Subcutaneous abdominal adipose tissue (tissue), 5 donors: Measurements from ENCODE around the gene LRMDA.

ENCODE experiments used
- H3K27ac ChIP-seq: one replicate; pipeline ENCODE4 v1.7.0; 2013; ENCODE audit warnings: low read depth, mild to moderate bottlenecking, inconsistent platforms, low read length, moderate library complexity
- H3K27me3 ChIP-seq, 5 donors: one replicate each; pipeline ENCODE4 v1.7.0; 2013; ENCODE audit warnings: low read length in 5 of 5, inconsistent platforms in 1 of 5; ENCODE audit not compliant: control insufficient read depth in 5 of 5, insufficient read depth in 4 of 5
- H3K36me3 ChIP-seq, 5 donors: one replicate each; pipeline ENCODE4 v1.7.0; 2013; ENCODE audit warnings: low read length in 5 of 5; ENCODE audit not compliant: control insufficient read depth in 5 of 5, insufficient read depth in 5 of 5
- H3K4me1 ChIP-seq, 5 donors: one replicate each; pipeline ENCODE4 v1.7.0; 2013; ENCODE audit warnings: low read length in 5 of 5, mild to moderate bottlenecking in 3 of 5, moderate library complexity in 1 of 5; ENCODE audit not compliant: control insufficient read depth in 5 of 5, insufficient read depth in 5 of 5
- H3K4me3 ChIP-seq, 5 donors: one replicate each; pipeline ENCODE4 v1.7.0; 2013; ENCODE audit warnings: low read length in 5 of 5, low read depth in 1 of 5
- H3K9ac ChIP-seq, 5 donors: one replicate each; pipeline ENCODE4 v1.7.0; 2013; ENCODE audit warnings: low read length in 5 of 5, mild to moderate bottlenecking in 4 of 5, moderate library complexity in 3 of 5
- H3K9me3 ChIP-seq, 5 donors: one replicate each; pipeline ENCODE4 v1.7.0; 2013; ENCODE audit warnings: low read length in 5 of 5; ENCODE audit not compliant: control insufficient read depth in 5 of 5
- donor health status: healthy.
- donor health status: healthy.
- donor health status: healthy.
- donor health status: healthy.
- donor health status: healthy.

LRMDA gene

DNA sequence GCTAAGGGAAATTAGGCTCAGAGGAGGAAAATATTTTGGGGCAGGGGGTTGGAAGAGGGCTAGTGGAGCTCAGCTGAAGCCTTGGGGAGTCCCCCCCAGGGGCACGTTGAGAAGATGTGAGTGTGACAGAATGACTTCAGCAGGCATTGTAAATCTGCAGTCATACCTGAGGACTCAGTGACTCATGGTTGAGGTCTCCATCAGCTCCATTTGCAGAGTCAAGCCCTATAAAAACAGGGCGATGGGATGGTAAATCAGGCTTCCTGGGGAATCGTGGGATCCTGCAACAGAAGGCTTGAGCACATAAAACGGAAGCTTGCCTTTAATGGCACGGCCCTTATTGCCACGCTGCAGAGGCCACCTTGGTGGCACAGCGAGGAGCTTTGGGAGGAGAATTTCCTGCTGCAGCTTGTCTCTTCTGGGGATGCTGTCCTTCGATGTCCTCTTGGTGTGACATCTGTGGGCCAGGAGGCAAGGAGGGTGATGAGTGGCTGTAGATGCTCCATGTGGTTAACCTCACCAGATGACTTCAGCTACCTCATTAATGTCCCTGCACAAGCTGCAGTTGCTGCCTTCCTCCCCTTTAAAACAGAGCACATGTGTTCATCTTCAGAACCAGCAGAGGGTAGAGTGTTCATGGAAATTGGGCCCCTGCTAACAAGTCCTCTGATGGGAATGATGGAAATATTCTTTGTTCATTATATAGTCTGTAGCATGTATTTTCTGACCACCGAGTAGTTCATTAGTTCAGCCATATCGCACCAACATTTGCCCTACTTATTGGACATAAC is 285.9 kb downstream of the LRMDA start:
- no peaks in the 10 kb centered on the region for H3K27me3 ChIP-seq
- H3K27ac ChIP-seq: no peak overlapping the region
- peaks cover 0 to 7% (median under 1%) of the 10 kb centered on the region in 5 donors for H3K4me1 ChIP-seq
- no peak overlapping the region for H3K9ac ChIP-seq
- no peaks in the 10 kb centered on the region for H3K36me3 ChIP-seq
- H3K9me3 ChIP-seq: no peaks in the 10 kb centered on the region
- H3K4me3 ChIP-seq: no peak overlapping the region

- Histone ChIP-seq H3K9me3 (no peaks in the 10 kb centered on the region), H3K27me3 (no peaks in the 10 kb centered on the region), H3K4me1 (peaks cover 0 to 12% (median 7%) of the 10 kb centered on the region in 5 donors), H3K4me3 (no peak overlapping the region), H3K36me3 (no peaks in the 10 kb centered on the region), H3K9ac (no peak overlapping the region), H3K27ac (no peak overlapping the region)
Measured at GRCh38 chr10:75718991-75719390, 287.6 kb downstream of the LRMDA start.

DNA sequence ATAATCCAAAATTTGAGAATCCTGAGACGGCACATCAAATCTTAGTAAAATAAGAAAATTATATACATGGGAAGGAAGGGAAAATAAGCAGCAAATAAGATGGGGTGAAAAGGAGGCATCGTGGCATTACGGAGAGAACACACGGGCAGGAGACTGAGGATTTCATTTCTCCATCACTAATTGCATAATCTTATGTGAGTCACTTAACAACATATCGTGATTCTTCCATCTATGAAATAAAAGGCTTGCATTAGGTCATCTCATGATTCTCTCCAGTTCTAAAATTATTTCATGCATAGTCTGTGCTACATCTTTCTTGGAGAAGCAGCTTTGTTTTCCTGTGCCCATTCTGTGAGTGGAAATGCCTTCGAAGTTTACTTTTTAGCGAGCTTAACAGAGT is 288.7 kb downstream of the LRMDA start:
- H3K9me3 ChIP-seq: no peaks in the 10 kb centered on the region
- peaks cover 0 to 12% (median 7%) of the 10 kb centered on the region in 5 donors for H3K4me1 ChIP-seq
- no peak overlapping the region for H3K9ac ChIP-seq
- H3K27ac ChIP-seq: no peak overlapping the region
- no peak overlapping the region for H3K4me3 ChIP-seq
- H3K27me3 ChIP-seq: no peaks in the 10 kb centered on the region
- H3K36me3 ChIP-seq: no peaks in the 10 kb centered on the region

DNA sequence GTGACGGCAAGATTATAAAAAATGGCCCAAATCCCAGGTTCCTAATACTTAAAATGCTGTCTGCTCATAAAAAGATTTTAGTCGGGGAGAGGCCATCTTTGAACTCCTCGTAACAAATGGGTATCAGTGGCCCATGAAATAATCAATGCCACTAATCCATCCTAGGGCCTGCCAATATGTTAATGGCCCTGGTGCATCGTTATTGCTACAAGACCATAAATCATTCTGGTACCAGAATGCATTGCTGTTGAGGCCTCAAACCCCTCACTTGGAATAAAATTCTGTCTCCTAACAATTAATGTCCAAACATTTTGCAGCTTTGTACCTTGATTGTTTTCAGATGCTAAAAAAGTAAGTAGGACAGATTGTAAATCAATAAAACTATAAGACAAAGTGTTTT is 290.6 kb downstream of the LRMDA start:
- no peak overlapping the region for H3K4me3 ChIP-seq
- no peak overlapping the region for H3K9ac ChIP-seq
- no peaks in the 10 kb centered on the region for H3K36me3 ChIP-seq
- no peak overlapping the region for H3K27ac ChIP-seq
- H3K27me3 ChIP-seq: no peaks in the 10 kb centered on the region
- H3K9me3 ChIP-seq: no peaks in the 10 kb centered on the region
- peaks cover 0 to 12% (median 7%) of the 10 kb centered on the region in 5 donors for H3K4me1 ChIP-seq

GRCh38 chr10:75722609-75723008 is 291.2 kb downstream of the LRMDA start:
- Histone ChIP-seq H3K4me1 (peaks cover 0 to 12% (median 7%) of the 10 kb centered on the region in 5 donors), H3K9me3 (no peaks in the 10 kb centered on the region), H3K4me3 (no peak overlapping the region), H3K9ac (no peak overlapping the region), H3K36me3 (no peaks in the 10 kb centered on the region), H3K27ac (no peak overlapping the region), H3K27me3 (no peaks in the 10 kb centered on the region)

DNA sequence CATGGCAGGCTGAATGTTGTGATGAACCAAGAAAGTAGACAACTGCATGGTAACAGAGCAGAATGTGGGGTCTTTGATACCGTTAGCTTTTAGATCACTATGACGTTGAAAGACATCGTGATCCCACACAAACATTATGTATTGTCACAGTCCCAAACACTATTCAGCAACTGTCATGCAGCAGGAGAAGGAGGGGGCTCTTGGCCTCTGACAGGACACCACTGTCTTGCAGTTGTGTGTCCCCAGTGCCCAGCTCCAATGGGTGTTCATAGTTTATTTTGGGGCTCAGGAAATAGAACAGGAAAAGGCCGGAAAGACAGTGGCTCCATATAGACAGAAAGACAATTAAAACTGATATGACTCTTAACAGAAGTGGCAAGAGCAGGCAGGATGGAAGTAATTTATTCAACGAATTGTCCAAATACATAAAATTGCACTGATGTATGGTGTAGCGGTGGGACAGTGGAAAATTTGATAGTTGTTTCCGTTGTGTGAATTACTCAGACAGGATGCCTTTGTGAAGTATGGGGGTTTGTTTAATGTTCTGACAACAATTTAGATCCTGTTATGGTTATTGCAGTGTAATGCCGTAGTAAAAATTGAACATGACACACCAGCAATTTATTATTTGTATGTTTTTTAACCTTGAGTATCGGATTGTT is 292.0 kb downstream of the LRMDA start:
- Histone ChIP-seq H3K27me3 (no peaks in the 10 kb centered on the region), H3K9me3 (no peaks in the 10 kb centered on the region), H3K36me3 (no peaks in the 10 kb centered on the region), H3K27ac (no peak overlapping the region), H3K4me1 (peaks cover 0 to 12% (median 7%) of the 10 kb centered on the region in 5 donors), H3K9ac (no peak overlapping the region), H3K4me3 (no peak overlapping the region)

DNA sequence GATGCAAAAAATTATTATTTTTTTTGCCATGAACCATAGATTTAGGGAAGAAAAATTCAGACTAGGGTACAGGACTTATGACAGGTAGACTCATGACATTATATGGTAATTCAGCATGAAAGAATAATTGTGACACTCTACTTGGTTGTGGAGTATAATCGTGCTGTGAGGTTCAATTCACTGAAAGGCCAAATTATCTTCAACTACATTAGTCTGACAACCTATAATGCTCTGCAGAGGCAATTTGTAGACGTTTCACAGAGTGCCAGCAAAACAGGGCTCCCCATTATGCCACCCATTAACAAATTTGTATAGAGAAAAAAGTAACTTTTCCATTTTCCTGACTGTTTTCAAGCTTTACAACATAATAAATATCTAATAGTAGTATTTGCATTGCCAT is 292.6 kb downstream of the LRMDA start:
- H3K4me3 ChIP-seq: no peak overlapping the region
- H3K4me1 ChIP-seq: peaks cover 0 to 10% (median 7%) of the 10 kb centered on the region in 5 donors
- no peaks in the 10 kb centered on the region for H3K27me3 ChIP-seq
- no peaks in the 10 kb centered on the region for H3K36me3 ChIP-seq
- H3K9ac ChIP-seq: no peak overlapping the region
- no peaks in the 10 kb centered on the region for H3K9me3 ChIP-seq
- H3K27ac ChIP-seq: no peak overlapping the region

DNA sequence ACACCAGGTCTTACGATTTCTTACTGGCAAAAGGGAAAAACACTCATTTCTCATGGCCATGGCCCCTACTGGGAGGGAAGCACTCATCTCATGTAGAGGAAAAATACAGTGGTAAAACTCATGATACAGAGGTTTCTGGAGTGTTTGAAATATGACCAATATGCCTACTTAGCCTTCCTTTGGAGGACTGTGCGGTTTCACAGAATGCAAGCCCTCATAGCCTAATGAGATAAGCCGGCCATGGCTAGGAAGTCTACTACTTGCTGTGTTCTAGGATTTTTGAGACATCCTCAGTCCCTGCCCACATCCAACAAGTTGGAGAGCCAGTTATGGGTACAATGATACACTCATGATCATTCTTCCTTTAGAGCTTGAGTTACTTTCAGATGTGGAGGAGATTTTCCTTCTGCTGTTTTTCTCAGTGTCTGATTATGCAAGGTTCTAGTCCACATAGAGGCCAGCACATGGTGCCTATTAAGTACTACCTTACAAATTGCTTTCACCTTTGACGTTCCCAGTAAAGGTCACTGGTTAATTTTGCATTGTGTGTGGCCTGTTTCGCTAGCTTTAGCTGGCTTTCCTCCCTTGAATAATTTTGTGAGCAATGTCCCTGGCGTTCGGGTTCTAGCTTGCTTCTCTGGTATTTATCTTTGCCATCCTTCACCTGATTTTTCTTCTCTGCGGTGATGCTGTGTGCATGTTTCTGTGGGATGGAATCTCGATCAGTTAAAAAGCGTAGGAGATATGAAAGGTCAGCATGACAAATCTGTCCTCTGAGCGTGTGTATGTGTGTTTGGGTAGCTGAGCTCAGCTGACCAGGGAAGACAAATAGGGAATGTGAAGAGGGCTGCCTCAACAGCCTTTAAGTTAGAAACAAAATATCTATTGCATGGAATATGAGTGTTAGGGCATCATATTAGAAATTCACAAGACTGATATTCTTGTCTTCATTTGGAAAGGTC is 295.4 kb downstream of the LRMDA start:
- Histone ChIP-seq H3K36me3 (no peaks in the 10 kb centered on the region), H3K9me3 (no peaks in the 10 kb centered on the region), H3K4me1 (peaks cover 0 to 10% (median 7%) of the 10 kb centered on the region in 5 donors), H3K27me3 (no peaks in the 10 kb centered on the region), H3K4me3 (no peak overlapping the region), H3K27ac (no peak overlapping the region), H3K9ac (no peak overlapping the region)

GRCh38 chr10:75730847-75731246 is 299.4 kb downstream of the LRMDA start:
- H3K9ac ChIP-seq: no peak overlapping the region
- no peak overlapping the region for H3K27ac ChIP-seq
- H3K9me3 ChIP-seq: no peaks in the 10 kb centered on the region
- H3K36me3 ChIP-seq: no peaks in the 10 kb centered on the region
- no peaks in the 10 kb centered on the region for H3K27me3 ChIP-seq
- no peak overlapping the region for H3K4me3 ChIP-seq
- H3K4me1 ChIP-seq: no peaks in the 10 kb centered on the region
